ENCODE data around the gene C10orf53.

DNA sequence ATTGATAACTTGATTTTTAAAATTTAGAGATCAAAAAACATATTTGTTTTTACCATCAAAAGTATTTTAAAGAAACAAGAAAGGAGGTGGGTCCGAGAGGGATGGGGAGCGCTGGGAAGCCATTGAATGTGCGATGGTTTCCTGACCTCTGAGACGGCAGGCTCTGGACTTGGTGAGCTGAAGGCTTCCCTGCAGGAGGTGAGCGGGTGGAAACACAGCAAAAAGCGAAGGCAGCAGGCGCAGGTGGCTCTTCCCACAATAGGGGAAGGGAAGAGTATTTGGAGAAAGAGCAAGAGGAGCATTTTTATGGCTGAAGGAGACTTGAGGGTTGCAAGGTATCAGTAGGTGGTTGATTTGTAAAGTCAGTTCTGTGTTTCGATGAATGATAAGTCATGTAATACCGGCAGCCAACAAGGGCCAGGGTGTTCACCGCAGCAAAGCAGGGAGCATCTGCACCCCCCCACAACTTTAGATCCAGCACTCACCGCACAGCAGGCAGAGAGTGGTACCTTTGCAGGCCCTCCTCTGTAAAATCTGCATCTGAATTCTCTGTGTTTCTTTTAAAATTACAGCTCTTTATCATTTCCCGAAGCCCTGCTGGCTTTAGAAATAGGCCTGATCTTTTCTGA lies 10.5 kb downstream of the C10orf53 start:
- TF ChIP-seq MXI1 (IDR thresholded peaks at IDR 0.05; ENCODE audit: low read depth, low read length) (no peak), RAD21 (IDR thresholded peaks at IDR 0.05; ENCODE audit: low read length) (no peak), POLR2AphosphoS5 (IDR thresholded peaks at IDR 0.05; ENCODE audit: low read depth, low read length) (no peak), GABPA (IDR thresholded peaks at IDR 0.05; ENCODE audit: low read depth) (no peak), FOSL2 (IDR thresholded peaks at IDR 0.05; ENCODE audit: borderline replicate concordance, low read depth) (no peak)
- TF ChIP-seq, protein P1, sequence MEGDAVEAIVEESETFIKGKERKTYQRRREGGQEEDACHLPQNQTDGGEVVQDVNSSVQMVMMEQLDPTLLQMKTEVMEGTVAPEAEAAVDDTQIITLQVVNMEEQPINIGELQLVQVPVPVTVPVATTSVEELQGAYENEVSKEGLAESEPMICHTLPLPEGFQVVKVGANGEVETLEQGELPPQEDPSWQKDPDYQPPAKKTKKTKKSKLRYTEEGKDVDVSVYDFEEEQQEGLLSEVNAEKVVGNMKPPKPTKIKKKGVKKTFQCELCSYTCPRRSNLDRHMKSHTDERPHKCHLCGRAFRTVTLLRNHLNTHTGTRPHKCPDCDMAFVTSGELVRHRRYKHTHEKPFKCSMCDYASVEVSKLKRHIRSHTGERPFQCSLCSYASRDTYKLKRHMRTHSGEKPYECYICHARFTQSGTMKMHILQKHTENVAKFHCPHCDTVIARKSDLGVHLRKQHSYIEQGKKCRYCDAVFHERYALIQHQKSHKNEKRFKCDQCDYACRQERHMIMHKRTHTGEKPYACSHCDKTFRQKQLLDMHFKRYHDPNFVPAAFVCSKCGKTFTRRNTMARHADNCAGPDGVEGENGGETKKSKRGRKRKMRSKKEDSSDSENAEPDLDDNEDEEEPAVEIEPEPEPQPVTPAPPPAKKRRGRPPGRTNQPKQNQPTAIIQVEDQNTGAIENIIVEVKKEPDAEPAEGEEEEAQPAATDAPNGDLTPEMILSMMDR (IDR thresholded peaks at IDR 0.05) = no peak
